Vagina (tissue), 2 donors: ENCODE data around the gene C3. TPM values are rescaled to one million over a fixed set of nuclear protein-coding genes. Genes with fewer than 3 reads are reported as not detected.

ENCODE experiments used
- DNase-seq, 2 donors: peaks; one replicate each; pipeline ENCODE4 v3.0.0-alpha.2; 2017; ENCODE audit errors: extremely low spot score in 2 of 2
- H3K27ac ChIP-seq: fragments of 200-600 bp; sonication (generic); one replicate; pipeline ENCODE4 v1.5.1; 2019
- H3K27me3 ChIP-seq: fragments of 200-600 bp; sonication (generic); one replicate; pipeline ENCODE4 v1.5.1; 2019
- H3K36me3 ChIP-seq, 2 donors: fragments of 200-600 bp; sonication (generic); one replicate each; pipeline ENCODE4 v1.5.1; 2017 to 2019
- H3K4me1 ChIP-seq: fragments of 200-600 bp; sonication (generic); one replicate; pipeline ENCODE4 v1.5.1; 2019
- H3K4me3 ChIP-seq, 2 donors: fragments of 200-600 bp; sonication (generic); 1 replicate in 1 of 2; 2 replicates in 1 of 2; pipeline ENCODE4 v1.5.1; 2016 to 2019
- H3K9me3 ChIP-seq: fragments of 200-600 bp; sonication (generic); one replicate; pipeline ENCODE4 v1.5.1; 2019
- POLR2A ChIP-seq, 2 donors: fragments of 450-650 bp; IDR thresholded peaks; one replicate each; pipeline ENCODE4 v1.6.1; 2017; ENCODE audit warnings: antibody characterized with exemption in 2 of 2, mild to moderate bottlenecking in 2 of 2, moderate library complexity in 2 of 2
- POLR2AphosphoS5 ChIP-seq, 2 donors: sonication (generic); formaldehyde crosslinking; IDR thresholded peaks; one replicate each; pipeline ENCODE4 v1.9.0; 2017; ENCODE audit warnings: antibody characterized with exemption in 2 of 2, mild to moderate bottlenecking in 2 of 2, low read depth in 1 of 2; ENCODE audit not compliant: insufficient read depth in 1 of 2
- intact Hi-C: fragments of 100-400 bp; cut with DNase I; formaldehyde crosslinking; loops from one replicate; pipeline ENCODE4 v1.15.1; 2023
- total RNA-seq: library from RNA; depleted of rRNA; stranded (reverse); fragments of >200 nt; gene quantifications from one replicate; pipeline ENCODE4 v1.2.3, GENCODE V29; 2016
- TF ChIP-seq, protein P1 (sequence below), 3 experiments: fragments of 450-650 bp in 2 of 3; fragments of 200-600 bp in 1 of 3; sonication (generic) in 1 of 3; IDR thresholded peaks; one replicate each; pipeline ENCODE4 v1.5.1; 2017 to 2019; ENCODE audit warnings: antibody characterized with exemption in 3 of 3, mild to moderate bottlenecking in 2 of 3, moderate library complexity in 2 of 3

The C3 gene
- total RNA-seq, 1 donor from 2014 or later = 1,239 TPM

DNA sequence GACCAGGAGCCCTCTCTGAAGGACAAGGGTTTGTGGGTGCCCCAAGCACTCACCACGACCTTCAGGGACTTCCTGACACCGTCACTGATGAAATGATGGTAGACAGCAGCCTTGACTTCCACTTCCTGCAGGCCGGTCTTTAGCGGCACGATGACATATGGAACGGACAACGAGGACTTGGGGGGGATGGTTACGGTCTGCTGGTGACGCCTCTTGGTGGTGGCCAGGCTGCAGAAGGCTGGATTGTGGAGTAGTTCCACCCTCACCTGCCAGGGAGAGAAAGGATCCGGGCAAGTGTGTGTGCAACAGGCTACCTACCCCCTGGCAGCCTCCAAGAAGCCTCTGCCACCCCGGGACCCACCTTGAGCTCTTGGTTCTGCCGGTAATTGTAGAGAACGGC, 23.2 kb downstream of the C3 start:
- no peak overlapping the region for H3K27ac ChIP-seq
- TF ChIP-seq, protein P1, sequence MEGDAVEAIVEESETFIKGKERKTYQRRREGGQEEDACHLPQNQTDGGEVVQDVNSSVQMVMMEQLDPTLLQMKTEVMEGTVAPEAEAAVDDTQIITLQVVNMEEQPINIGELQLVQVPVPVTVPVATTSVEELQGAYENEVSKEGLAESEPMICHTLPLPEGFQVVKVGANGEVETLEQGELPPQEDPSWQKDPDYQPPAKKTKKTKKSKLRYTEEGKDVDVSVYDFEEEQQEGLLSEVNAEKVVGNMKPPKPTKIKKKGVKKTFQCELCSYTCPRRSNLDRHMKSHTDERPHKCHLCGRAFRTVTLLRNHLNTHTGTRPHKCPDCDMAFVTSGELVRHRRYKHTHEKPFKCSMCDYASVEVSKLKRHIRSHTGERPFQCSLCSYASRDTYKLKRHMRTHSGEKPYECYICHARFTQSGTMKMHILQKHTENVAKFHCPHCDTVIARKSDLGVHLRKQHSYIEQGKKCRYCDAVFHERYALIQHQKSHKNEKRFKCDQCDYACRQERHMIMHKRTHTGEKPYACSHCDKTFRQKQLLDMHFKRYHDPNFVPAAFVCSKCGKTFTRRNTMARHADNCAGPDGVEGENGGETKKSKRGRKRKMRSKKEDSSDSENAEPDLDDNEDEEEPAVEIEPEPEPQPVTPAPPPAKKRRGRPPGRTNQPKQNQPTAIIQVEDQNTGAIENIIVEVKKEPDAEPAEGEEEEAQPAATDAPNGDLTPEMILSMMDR (IDR thresholded peaks at IDR 0.05) = no peak
- TF ChIP-seq POLR2A (IDR thresholded peaks at IDR 0.05) (no peak), POLR2AphosphoS5 (IDR thresholded peaks at IDR 0.05; ENCODE audit: insufficient read depth in 1 of 2, low read depth in 1 of 2) (no peak)
- no peak overlapping the region for H3K4me3 ChIP-seq
- H3K27me3 ChIP-seq = no peaks in the 10 kb centered on the region
- no peaks in the 10 kb centered on the region for H3K36me3 ChIP-seq
- H3K4me1 ChIP-seq = no peaks in the 10 kb centered on the region
- no peaks in the 10 kb centered on the region for H3K9me3 ChIP-seq
- intact Hi-C loops = no loop called here
- no peak for DNase-seq

DNA sequence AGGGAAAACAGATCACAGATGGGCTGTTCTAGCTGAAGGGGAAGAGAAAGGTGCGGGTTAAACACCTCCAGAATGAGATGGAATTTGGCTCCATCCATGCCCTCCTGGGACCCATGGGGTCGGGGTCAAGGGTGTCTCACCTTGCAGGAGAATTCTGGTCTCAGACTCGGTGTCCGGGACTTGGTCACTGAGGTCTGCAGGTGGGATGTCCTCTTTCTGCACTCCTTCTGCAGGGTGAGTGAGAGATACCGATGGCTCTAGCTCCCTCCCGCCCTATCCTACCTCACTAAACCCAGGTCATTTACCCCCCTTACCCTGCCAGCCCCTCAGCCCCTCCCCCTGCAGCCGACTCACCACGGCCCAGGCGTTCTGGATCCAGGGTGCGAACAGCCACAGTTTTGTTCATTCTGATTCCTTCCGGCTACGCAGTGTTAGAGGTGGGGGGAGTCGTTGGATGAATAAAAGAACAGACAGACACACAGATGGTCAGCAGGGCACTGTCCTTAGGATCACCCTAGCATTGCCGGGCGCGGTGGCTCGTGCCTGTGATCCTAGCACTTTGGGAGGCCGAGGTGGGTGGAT, 24.1 kb downstream of the C3 start:
- H3K9me3 ChIP-seq = no peaks in the 10 kb centered on the region
- intact Hi-C loops = no loop called here
- H3K36me3 ChIP-seq = no peaks in the 10 kb centered on the region
- no peak for TF ChIP-seq POLR2AphosphoS5 (IDR thresholded peaks at IDR 0.05; ENCODE audit: insufficient read depth in 1 of 2, low read depth in 1 of 2)
- TF ChIP-seq, protein P1 (IDR thresholded peaks at IDR 0.05) = no peak
- no peak for TF ChIP-seq POLR2A (IDR thresholded peaks at IDR 0.05)
- no peak overlapping the region for H3K4me3 ChIP-seq
- no peak overlapping the region for H3K27ac ChIP-seq
- H3K27me3 ChIP-seq = no peaks in the 10 kb centered on the region
- H3K4me1 ChIP-seq = no peaks in the 10 kb centered on the region
- no peak for DNase-seq

DNA sequence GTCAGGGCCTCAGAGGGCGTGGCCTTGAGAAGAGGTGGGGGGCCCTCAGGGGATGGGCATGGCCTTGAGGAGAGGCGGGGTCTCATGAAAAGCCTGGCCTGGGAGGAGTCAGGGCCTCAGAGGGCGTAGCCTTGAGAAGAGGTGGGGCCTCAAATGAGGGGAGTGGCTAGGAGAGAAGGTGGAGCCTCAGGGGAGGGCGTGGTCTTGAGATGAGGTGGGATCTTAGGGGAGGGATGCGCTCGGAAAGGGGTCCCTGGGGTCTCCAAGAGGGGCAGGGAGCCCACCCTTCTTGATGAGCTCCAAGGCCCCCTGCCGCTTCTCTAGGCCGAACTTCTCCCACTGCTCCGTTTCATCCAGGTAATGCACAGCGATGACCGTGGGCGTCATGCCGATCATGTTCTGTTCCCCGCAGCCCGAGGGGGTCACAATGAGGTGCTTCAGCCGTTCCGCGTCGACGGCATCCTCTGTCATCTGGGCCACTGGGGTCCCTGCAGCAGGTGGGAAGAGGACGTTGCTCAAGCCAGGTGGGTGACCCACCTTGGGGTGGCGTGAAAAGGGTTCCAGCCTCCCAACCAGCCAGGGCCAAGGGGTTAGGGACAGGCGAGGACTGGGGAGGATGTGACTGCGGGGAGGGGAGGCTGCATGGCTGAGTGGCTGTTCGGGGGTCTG, 26.2 kb downstream of the C3 start:
- Histone ChIP-seq H3K27ac (no peak overlapping the region), H3K9me3 (no peaks in the 10 kb centered on the region), H3K36me3 (no peaks in the 10 kb centered on the region), H3K4me1 (no peaks in the 10 kb centered on the region), H3K4me3 (no peak overlapping the region), H3K27me3 (no peaks in the 10 kb centered on the region)
- TF ChIP-seq POLR2A (IDR thresholded peaks at IDR 0.05) = no peak
- no peak for TF ChIP-seq POLR2AphosphoS5 (IDR thresholded peaks at IDR 0.05; ENCODE audit: insufficient read depth in 1 of 2, low read depth in 1 of 2)
- TF ChIP-seq, protein P1 (IDR thresholded peaks at IDR 0.05) = no peak
- DNase-seq = no peak
- intact Hi-C loops = no loop called here

DNA sequence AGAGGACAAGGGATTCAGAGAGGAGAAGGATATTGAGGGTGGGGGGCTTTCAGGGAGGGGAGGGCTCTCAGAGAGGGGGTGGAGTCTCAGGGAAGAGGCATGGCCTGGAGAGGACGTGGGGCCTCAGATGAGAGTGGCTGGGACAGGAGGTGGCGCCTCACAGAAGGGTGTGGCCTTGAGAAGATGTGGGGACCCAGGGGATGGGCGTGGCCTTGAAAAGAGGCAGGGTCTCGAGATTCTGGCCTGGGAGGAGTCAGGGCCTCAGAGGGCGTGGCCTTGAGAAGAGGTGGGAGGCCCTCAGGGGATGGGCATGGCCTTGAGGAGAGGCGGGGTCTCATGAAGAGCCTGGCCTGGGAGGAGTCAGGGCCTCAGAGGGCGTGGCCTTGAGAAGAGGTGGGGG, 26.8 kb downstream of the C3 start:
- H3K36me3 ChIP-seq = no peaks in the 10 kb centered on the region
- H3K27me3 ChIP-seq = no peaks in the 10 kb centered on the region
- H3K9me3 ChIP-seq = no peaks in the 10 kb centered on the region
- no peak for DNase-seq
- no peak overlapping the region for H3K27ac ChIP-seq
- intact Hi-C loops = no loop called here
- H3K4me1 ChIP-seq = no peaks in the 10 kb centered on the region
- H3K4me3 ChIP-seq = no peak overlapping the region
- TF ChIP-seq, protein P1 (IDR thresholded peaks at IDR 0.05) = no peak
- TF ChIP-seq POLR2A (IDR thresholded peaks at IDR 0.05) (no peak), POLR2AphosphoS5 (IDR thresholded peaks at IDR 0.05; ENCODE audit: insufficient read depth in 1 of 2, low read depth in 1 of 2) (no peak)

DNA sequence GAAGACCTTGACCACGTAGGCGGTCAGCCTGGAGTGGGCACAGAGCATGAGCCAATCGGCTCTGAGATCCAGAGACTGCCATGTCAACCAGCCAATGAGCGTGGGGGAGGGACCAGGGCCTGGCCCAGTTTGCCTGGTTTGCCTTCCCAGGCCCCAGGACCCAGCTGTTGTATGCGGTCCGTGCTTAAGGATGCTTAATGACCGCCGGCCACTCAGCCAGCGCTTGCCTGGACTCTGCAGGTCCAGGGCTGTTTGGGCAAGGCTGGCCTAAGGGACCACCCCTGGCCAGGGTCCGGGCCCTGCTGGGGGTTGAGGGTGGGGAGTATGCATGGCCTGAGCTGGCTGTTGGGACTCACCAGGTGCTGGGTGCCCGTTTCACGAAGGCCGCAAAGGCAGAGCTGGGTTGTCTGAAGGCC, 27.4 kb downstream of the C3 start:
- intact Hi-C loops = no loop called here
- no peaks in the 10 kb centered on the region for H3K36me3 ChIP-seq
- H3K4me3 ChIP-seq = no peak overlapping the region
- H3K27me3 ChIP-seq = no peaks in the 10 kb centered on the region
- no peaks in the 10 kb centered on the region for H3K9me3 ChIP-seq
- no peaks in the 10 kb centered on the region for H3K4me1 ChIP-seq
- H3K27ac ChIP-seq = no peak overlapping the region
- DNase-seq = no peak
- TF ChIP-seq, protein P1 (IDR thresholded peaks at IDR 0.05) = no peak
- TF ChIP-seq POLR2A (IDR thresholded peaks at IDR 0.05) (no peak), POLR2AphosphoS5 (IDR thresholded peaks at IDR 0.05; ENCODE audit: insufficient read depth in 1 of 2, low read depth in 1 of 2) (no peak)
